Measurements from ENCODE around the gene ZNRF2. TPM values are rescaled to one million over a fixed set of nuclear protein-coding genes. Genes with fewer than 3 reads are reported as not detected.
"Not testable (repeated sequence)": the region's sequence is repeated elsewhere in the genome, so short reads cannot be mapped to it uniquely, and the experiment has no call there.

Gene ZNRF2
- total and polyA plus RNA-seq, 10 of the 15 experiments (the other 5 are each of a cell fraction or from before 2014, with no cell fraction given), result 1.2 to 20.4 (median 9.5) TPM

DNA sequence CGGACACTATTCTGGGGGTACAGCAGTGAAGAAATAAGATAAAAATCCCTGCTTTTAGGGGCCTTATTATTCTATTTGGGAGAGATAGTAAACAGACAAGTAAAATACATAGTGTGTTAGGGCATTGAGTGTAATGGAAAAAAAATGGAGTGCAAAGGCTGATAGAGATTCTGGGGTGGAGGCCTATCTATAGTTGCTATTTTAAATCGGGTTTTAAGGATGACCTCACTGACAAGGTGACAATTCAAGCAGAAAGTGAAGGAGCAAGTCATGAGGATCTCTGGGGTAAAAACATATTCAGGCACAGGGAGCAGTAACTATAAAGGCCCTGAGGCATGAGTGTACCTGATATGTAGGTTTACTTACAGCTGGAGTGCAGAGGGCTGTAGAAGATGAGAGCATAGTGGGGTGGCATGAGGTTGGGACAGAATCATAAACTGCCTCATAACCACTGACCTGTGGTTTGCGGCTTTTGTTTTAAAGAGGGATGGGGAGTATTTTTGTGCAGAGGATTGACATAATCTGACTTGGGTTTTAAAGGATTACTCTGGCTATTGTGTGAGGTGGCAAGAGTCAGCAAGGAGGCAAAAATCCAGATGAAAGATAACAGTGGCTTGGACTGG lies 8.1 kb downstream of the ZNRF2 start:
- ChIA-PET CTCF (interaction anchor here (1.4 kb wide), 1 partner anchor 17 kb away, joined by 4 read pairs; no protein-coding TSS in a partner anchor), POLR2A (interaction anchor here (1.6 kb wide), 1 partner anchor 11 kb away, joined by 5 read pairs; no protein-coding TSS in a partner anchor), SMC1A (ENCODE audit: uncharacterized antibody, unreplicated experiment) (interaction anchor here (0.6 to 4.9 kb wide), 3 partner anchors 11 to 96 kb away, joined by 3 to 28 read pairs (median 5); no protein-coding TSS in a partner anchor)
- H3K27me3 ChIP-seq (replicated peaks in 1 of 2; ENCODE audit: control insufficient read depth in 2 of 2, insufficient read depth in 2 of 2, low read length in 1 of 2); in situ Hi-C loops (cut with MboI); H3K4me3 ChIP-seq; H3K4me1 ChIP-seq (ENCODE audit: control insufficient read depth, insufficient read depth, low read length); H3K9ac ChIP-seq (ENCODE audit: control insufficient read depth, insufficient read depth, low read length); H3K9me3 ChIP-seq (replicated peaks; ENCODE audit: control insufficient read depth, insufficient read depth, low read length); FAIRE-seq; DNase-seq (ENCODE audit: low read depth, low spot score); BruUV-seq (replicated peaks); H3K27ac ChIP-seq (ENCODE audit: control insufficient read depth, insufficient read depth); intact Hi-C loops (cut with micrococcal nuclease; ENCODE audit: unreplicated experiment); H3K36me3 ChIP-seq (ENCODE audit: control insufficient read depth in 2 of 2, insufficient read depth in 2 of 2, low read length in 1 of 2); H3K4me2 ChIP-seq (ENCODE audit: control insufficient read depth, insufficient read depth); H4K20me1 ChIP-seq (ENCODE audit: control insufficient read depth, insufficient read depth); RAD21 ChIA-PET (ENCODE audit: unreplicated experiment); H2AFZ ChIP-seq (ENCODE audit: control insufficient read depth, low read depth, low read length): not testable (repeated sequence)
- TF ChIP-seq RUNX3 (IDR thresholded peaks at IDR 0.05; ENCODE audit: low read length), result 0 out of 2 replicates have a peak, but pooled peaks have one; percentile 14
- 65% methylated on average over 3 of the region's 3 CpGs for WGBS (ENCODE audit: insufficient coverage, insufficient replicate concordance, low lambda C conversion rate, missing lambda C conversion rate)
- 0 out of 3 replicates have a peak, but pooled peaks have one; percentile 9 for ATAC-seq
- peaks cover 18% of the 10 kb centered on the region for H3K79me2 ChIP-seq (ENCODE audit: control insufficient read depth, insufficient read depth, low read length)

DNA sequence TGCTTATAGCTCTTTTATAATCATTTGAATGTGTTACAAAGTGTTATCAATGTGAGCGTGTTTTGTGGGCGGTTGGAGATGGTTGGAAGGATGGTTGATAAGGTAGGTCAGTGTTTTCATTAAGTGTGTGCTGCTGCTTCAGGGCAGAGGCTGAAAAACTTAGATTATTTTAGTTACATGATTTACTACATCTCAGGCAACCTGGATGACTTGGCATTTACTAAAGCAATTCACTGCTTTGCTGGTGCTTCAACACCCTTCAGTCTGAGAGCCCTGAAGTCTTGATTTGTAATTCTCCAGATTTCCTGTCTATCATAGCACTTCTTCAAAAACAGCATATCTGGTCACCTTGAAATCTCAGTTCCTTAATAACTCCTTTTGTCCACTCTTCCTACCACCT lies 11.9 kb downstream of the ZNRF2 start:
- CTCF ChIA-PET; H3K27me3 ChIP-seq (replicated peaks in 1 of 2; ENCODE audit: control insufficient read depth in 2 of 2, insufficient read depth in 2 of 2, low read length in 1 of 2); RAD21 ChIA-PET (ENCODE audit: unreplicated experiment); H3K36me3 ChIP-seq (ENCODE audit: control insufficient read depth in 2 of 2, insufficient read depth in 2 of 2, low read length in 1 of 2); in situ Hi-C loops (cut with MboI); BruUV-seq (replicated peaks); DNase-seq (ENCODE audit: low read depth, low spot score); H3K27ac ChIP-seq (ENCODE audit: control insufficient read depth, insufficient read depth); intact Hi-C loops (cut with micrococcal nuclease; ENCODE audit: unreplicated experiment); H2AFZ ChIP-seq (ENCODE audit: control insufficient read depth, low read depth, low read length); H3K79me2 ChIP-seq (ENCODE audit: control insufficient read depth, insufficient read depth, low read length); H3K4me1 ChIP-seq (ENCODE audit: control insufficient read depth, insufficient read depth, low read length); H3K9ac ChIP-seq (ENCODE audit: control insufficient read depth, insufficient read depth, low read length); H4K20me1 ChIP-seq (ENCODE audit: control insufficient read depth, insufficient read depth); FAIRE-seq; H3K9me3 ChIP-seq (replicated peaks; ENCODE audit: control insufficient read depth, insufficient read depth, low read length); POLR2A ChIA-PET; H3K4me3 ChIP-seq: not testable (repeated sequence)
- peak; percentile 66 for ATAC-seq
- TF ChIP-seq, protein P1, sequence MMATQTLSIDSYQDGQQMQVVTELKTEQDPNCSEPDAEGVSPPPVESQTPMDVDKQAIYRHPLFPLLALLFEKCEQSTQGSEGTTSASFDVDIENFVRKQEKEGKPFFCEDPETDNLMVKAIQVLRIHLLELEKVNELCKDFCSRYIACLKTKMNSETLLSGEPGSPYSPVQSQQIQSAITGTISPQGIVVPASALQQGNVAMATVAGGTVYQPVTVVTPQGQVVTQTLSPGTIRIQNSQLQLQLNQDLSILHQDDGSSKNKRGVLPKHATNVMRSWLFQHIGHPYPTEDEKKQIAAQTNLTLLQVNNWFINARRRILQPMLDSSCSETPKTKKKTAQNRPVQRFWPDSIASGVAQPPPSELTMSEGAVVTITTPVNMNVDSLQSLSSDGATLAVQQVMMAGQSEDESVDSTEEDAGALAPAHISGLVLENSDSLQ (IDR thresholded peaks at IDR 0.05), result peak; percentile 41; the same call in 1 of the 2 replicates
- peak; percentile 69 for TF ChIP-seq SPI1 (IDR thresholded peaks at IDR 0.05; ENCODE audit: borderline replicate concordance, insufficient read depth, low read depth, low read length)
- TF ChIP-seq RUNX3 (IDR thresholded peaks at IDR 0.05; ENCODE audit: low read length), result 0 out of 2 replicates have a peak, but pooled peaks have one; percentile 9
- SMC1A ChIA-PET (ENCODE audit: uncharacterized antibody, unreplicated experiment), result interaction anchor here (0.9 kb wide), 1 partner anchor 12 kb away, joined by 3 read pairs; the partner anchor contains the start of gene ZNRF2
- H3K4me2 ChIP-seq (ENCODE audit: control insufficient read depth, insufficient read depth), result 0 out of 2 replicates have a peak overlapping the region, but pooled peaks have one; percentile 30
- 100% methylated on average over 2 of the region's 2 CpGs for WGBS (ENCODE audit: insufficient coverage, insufficient replicate concordance, low lambda C conversion rate, missing lambda C conversion rate)

DNA sequence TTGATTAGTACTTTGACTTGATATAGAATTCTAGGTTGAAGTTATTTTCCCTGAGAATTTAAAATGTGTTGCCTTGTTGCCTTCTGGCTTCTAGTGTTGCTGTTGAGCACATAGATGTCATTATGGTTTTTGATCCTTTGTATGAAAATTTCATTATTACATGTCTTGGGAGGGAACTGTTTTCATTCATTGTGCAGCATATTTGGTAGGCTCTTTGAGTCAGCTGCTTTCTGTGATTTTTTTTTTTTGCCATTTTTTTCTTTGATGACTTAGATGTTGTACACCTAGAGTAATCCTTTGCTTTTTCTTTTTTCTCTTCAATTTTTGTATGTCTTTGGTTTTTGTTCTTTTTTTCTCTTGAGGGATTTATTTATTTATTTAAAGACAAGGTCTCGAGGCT lies 13.1 kb downstream of the ZNRF2 start:
- H3K4me2 ChIP-seq (ENCODE audit: control insufficient read depth, insufficient read depth); H3K9ac ChIP-seq (ENCODE audit: control insufficient read depth, insufficient read depth, low read length); H4K20me1 ChIP-seq (ENCODE audit: control insufficient read depth, insufficient read depth); H3K36me3 ChIP-seq (ENCODE audit: control insufficient read depth in 2 of 2, insufficient read depth in 2 of 2, low read length in 1 of 2); RAD21 ChIA-PET (ENCODE audit: unreplicated experiment); H3K27ac ChIP-seq (ENCODE audit: control insufficient read depth, insufficient read depth); BruUV-seq (replicated peaks); H3K27me3 ChIP-seq (replicated peaks in 1 of 2; ENCODE audit: control insufficient read depth in 2 of 2, insufficient read depth in 2 of 2, low read length in 1 of 2); H3K9me3 ChIP-seq (replicated peaks; ENCODE audit: control insufficient read depth, insufficient read depth, low read length); H3K4me1 ChIP-seq (ENCODE audit: control insufficient read depth, insufficient read depth, low read length); in situ Hi-C loops (cut with MboI); intact Hi-C loops (cut with micrococcal nuclease; ENCODE audit: unreplicated experiment); FAIRE-seq; H3K79me2 ChIP-seq (ENCODE audit: control insufficient read depth, insufficient read depth, low read length); H3K4me3 ChIP-seq; H2AFZ ChIP-seq (ENCODE audit: control insufficient read depth, low read depth, low read length); DNase-seq (ENCODE audit: low read depth, low spot score); ATAC-seq; CTCF ChIA-PET; POLR2A ChIA-PET: not testable (repeated sequence)
- SMC1A ChIA-PET (ENCODE audit: uncharacterized antibody, unreplicated experiment), result interaction anchor here (1.9 kb wide), 1 partner anchor 33 kb away, joined by 4 read pairs; no protein-coding TSS in a partner anchor
- WGBS (ENCODE audit: insufficient coverage, insufficient replicate concordance, low lambda C conversion rate, missing lambda C conversion rate), result 100% methylated on average over 1 of the region's 1 CpG

All from GM12878 (cell line).